ENCODE data around the gene NAA11.

Gene NAA11

GRCh38 chr4:79315891-79316290 lies 10.0 kb downstream of the NAA11 start:
- Histone ChIP-seq H3K36me3 (ENCODE audit: insufficient read depth, low read length) (no peaks in the 10 kb centered on the region), H3K79me2 (ENCODE audit: insufficient read depth, low read length) (no peaks in the 10 kb centered on the region), H3K4me2 (ENCODE audit: insufficient read depth, low read length) (no peak overlapping the region), H3K4me3 (ENCODE audit: low read depth in 1 of 2, low read length in 2 of 2) (no peak overlapping the region), H3K27me3 (ENCODE audit: insufficient read depth, low read length, poor library complexity) (no peaks in the 10 kb centered on the region), H3K27ac (ENCODE audit: low read length) (no peak overlapping the region), H3K9ac (ENCODE audit: low read depth, low read length) (no peak overlapping the region), H4K20me1 (ENCODE audit: insufficient read depth, low read length) (no peaks in the 10 kb centered on the region), H3K4me1 (ENCODE audit: insufficient read depth, low read length) (no peaks in the 10 kb centered on the region), H2AFZ (ENCODE audit: low read depth, low read length) (no peak overlapping the region), H3K9me3 (ENCODE audit: insufficient read depth, low read length, severe bottlenecking) (no peaks in the 10 kb centered on the region)
- DNase-seq (no peak), ATAC-seq (ENCODE audit: insufficient read depth, low read depth) (no peak)
- TF ChIP-seq CTCF (IDR thresholded peaks at IDR 0.05; ENCODE audit: borderline replicate concordance, extremely low read depth, low read length, poor library complexity, severe bottlenecking) (no peak), EZH2 (IDR thresholded peaks at IDR 0.05; ENCODE audit: borderline replicate concordance, low read depth, low read length, severe bottlenecking) (no peak)

GRCh38 chr4:79311279-79311678 lies 14.6 kb downstream of the NAA11 start:
- Histone ChIP-seq H3K27ac (ENCODE audit: low read length) (no peak overlapping the region), H3K27me3 (ENCODE audit: insufficient read depth, low read length, poor library complexity) (no peaks in the 10 kb centered on the region), H3K79me2 (ENCODE audit: insufficient read depth, low read length) (no peaks in the 10 kb centered on the region), H3K9ac (ENCODE audit: low read depth, low read length) (no peak overlapping the region), H2AFZ (ENCODE audit: low read depth, low read length) (no peak overlapping the region), H3K4me1 (ENCODE audit: insufficient read depth, low read length) (no peaks in the 10 kb centered on the region), H3K4me2 (ENCODE audit: insufficient read depth, low read length) (no peak overlapping the region), H3K4me3 (ENCODE audit: low read depth in 1 of 2, low read length in 2 of 2) (no peak overlapping the region), H3K9me3 (ENCODE audit: insufficient read depth, low read length, severe bottlenecking) (no peaks in the 10 kb centered on the region), H3K36me3 (ENCODE audit: insufficient read depth, low read length) (no peaks in the 10 kb centered on the region), H4K20me1 (ENCODE audit: insufficient read depth, low read length) (no peaks in the 10 kb centered on the region)
- DNase-seq (no peak), ATAC-seq (ENCODE audit: insufficient read depth, low read depth) (no peak)
- TF ChIP-seq EZH2 (IDR thresholded peaks at IDR 0.05; ENCODE audit: borderline replicate concordance, low read depth, low read length, severe bottlenecking) = no peak
- TF ChIP-seq CTCF (IDR thresholded peaks at IDR 0.05; ENCODE audit: borderline replicate concordance, extremely low read depth, low read length, poor library complexity, severe bottlenecking) = no peak

GRCh38 chr4:79308971-79309370 lies 16.9 kb downstream of the NAA11 start:
- DNase-seq (no peak), ATAC-seq (ENCODE audit: insufficient read depth, low read depth) (no peak)
- no peaks in the 10 kb centered on the region for H3K79me2 ChIP-seq (ENCODE audit: insufficient read depth, low read length)
- no peak for TF ChIP-seq CTCF (IDR thresholded peaks at IDR 0.05; ENCODE audit: borderline replicate concordance, extremely low read depth, low read length, poor library complexity, severe bottlenecking)
- no peak for TF ChIP-seq EZH2 (IDR thresholded peaks at IDR 0.05; ENCODE audit: borderline replicate concordance, low read depth, low read length, severe bottlenecking)
- no peaks in the 10 kb centered on the region for H3K4me1 ChIP-seq (ENCODE audit: insufficient read depth, low read length)
- no peaks in the 10 kb centered on the region for H3K9me3 ChIP-seq (ENCODE audit: insufficient read depth, low read length, severe bottlenecking)
- H3K27ac ChIP-seq (ENCODE audit: low read length) = no peak overlapping the region
- no peaks in the 10 kb centered on the region for H3K36me3 ChIP-seq (ENCODE audit: insufficient read depth, low read length)
- H3K27me3 ChIP-seq (ENCODE audit: insufficient read depth, low read length, poor library complexity) = no peaks in the 10 kb centered on the region
- H4K20me1 ChIP-seq (ENCODE audit: insufficient read depth, low read length) = no peaks in the 10 kb centered on the region
- H2AFZ ChIP-seq (ENCODE audit: low read depth, low read length) = no peak overlapping the region
- no peak overlapping the region for H3K9ac ChIP-seq (ENCODE audit: low read depth, low read length)
- no peak overlapping the region for H3K4me3 ChIP-seq (ENCODE audit: low read depth in 1 of 2, low read length in 2 of 2)
- H3K4me2 ChIP-seq (ENCODE audit: insufficient read depth, low read length) = no peak overlapping the region

GRCh38 chr4:79308137-79308536 lies 17.7 kb downstream of the NAA11 start:
- no peaks in the 10 kb centered on the region for H3K27me3 ChIP-seq (ENCODE audit: insufficient read depth, low read length, poor library complexity)
- no peaks in the 10 kb centered on the region for H3K36me3 ChIP-seq (ENCODE audit: insufficient read depth, low read length)
- no peak overlapping the region for H3K4me3 ChIP-seq (ENCODE audit: low read depth in 1 of 2, low read length in 2 of 2)
- H3K79me2 ChIP-seq (ENCODE audit: insufficient read depth, low read length) = no peaks in the 10 kb centered on the region
- H3K27ac ChIP-seq (ENCODE audit: low read length) = no peak overlapping the region
- H3K4me1 ChIP-seq (ENCODE audit: insufficient read depth, low read length) = no peaks in the 10 kb centered on the region
- DNase-seq (no peak), ATAC-seq (ENCODE audit: insufficient read depth, low read depth) (no peak)
- H4K20me1 ChIP-seq (ENCODE audit: insufficient read depth, low read length) = no peaks in the 10 kb centered on the region
- H3K9me3 ChIP-seq (ENCODE audit: insufficient read depth, low read length, severe bottlenecking) = no peaks in the 10 kb centered on the region
- H3K4me2 ChIP-seq (ENCODE audit: insufficient read depth, low read length) = no peak overlapping the region
- no peak overlapping the region for H3K9ac ChIP-seq (ENCODE audit: low read depth, low read length)
- H2AFZ ChIP-seq (ENCODE audit: low read depth, low read length) = no peak overlapping the region
- TF ChIP-seq EZH2 (IDR thresholded peaks at IDR 0.05; ENCODE audit: borderline replicate concordance, low read depth, low read length, severe bottlenecking) (no peak), CTCF (IDR thresholded peaks at IDR 0.05; ENCODE audit: borderline replicate concordance, extremely low read depth, low read length, poor library complexity, severe bottlenecking) (no peak)
